OCI-M2 (cell line): Measurements from ENCODE around the gene TMEM51.

ENCODE experiments used
- DNase-seq: peaks from one replicate; lab custom pipeline; 2025; ENCODE audit not compliant: unreplicated experiment; lab: John Stamatoyannopoulos, UW

TMEM51 gene

DNA sequence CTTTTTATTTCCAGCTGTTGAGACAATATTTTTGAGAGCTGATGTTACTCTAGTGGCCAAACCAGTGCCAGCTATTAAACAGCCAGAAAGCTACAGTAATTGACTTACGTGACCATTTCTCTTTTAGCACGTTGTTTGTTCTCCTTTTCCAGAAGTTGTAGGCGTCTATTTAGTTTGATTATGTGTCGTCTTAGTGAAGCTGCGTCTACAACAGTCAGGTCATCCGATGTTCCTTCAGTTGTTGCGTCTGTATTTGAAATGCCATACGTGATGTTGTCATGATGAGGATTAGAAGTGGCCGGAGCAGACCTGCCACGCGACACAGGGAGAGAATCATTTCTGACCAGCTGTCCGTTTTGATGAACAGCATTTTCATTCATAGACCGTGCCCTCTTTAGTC lies 38.2 kb downstream of the TMEM51 start:
- no peak for DNase-seq

DNA sequence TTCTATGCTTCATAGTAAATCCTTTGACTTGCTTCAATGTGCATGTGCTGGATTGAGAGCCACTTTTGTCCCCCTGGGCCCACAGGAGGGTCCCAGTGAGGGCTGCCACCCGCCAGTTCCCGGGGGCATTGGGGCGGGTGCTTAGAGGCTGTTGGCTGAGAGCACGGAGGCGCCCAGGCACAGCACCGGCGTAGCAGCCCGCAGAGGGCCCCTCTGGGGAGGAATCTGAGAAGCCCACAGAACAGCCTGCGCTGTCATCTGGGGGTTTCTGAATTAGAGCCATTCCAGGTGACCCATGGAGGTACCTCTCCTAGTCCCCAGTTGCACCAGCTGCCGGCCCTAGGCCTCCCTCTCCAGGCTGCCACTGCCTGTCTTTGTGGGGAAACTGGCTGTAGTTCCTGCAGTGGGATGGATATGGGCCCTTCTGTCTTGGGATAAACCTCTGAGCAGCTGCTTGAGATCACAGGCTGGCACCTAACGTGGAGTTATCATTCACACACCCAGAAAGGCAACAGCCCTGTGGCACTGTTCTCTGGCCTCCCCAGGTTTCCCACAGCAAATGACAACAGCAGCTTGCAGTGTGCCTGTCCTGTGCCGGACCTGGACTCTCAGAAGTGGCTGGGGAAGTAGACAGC lies 39.5 kb downstream of the TMEM51 start:
- DNase-seq, result no peak

DNA sequence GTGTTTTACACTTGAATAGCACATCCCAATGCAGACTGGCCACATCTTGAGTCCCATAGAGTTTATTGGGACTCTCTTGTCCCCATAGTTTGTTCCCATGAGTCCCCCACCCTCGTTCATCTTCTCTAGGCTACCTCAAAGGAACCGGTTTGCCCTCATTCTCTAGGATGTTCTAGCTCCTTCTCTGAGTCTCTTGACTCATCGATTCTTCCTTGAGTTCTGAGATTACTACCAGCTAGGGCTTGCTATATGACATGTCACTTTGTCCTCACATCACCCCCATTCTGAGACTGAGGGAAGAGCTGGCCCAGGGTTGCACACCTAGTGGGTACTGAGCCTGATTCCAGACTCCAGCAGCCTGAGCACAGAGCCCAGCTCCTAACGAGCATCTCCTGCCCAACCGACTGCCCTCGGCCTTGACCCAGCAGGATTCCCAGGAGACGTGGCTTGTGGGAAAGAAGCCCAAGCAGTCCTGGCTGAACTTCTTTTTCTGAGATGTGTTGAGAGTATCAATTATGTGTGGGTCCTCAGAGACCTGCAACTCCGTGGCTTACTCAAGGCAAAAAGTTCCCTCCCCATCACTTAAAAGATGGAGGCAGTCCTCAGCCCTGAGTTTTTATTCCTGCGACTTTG lies 42.0 kb downstream of the TMEM51 start:
- DNase-seq, result no peak

GRCh38 chr1:15196069-15196468 lies 42.5 kb downstream of the TMEM51 start:
- no peak for DNase-seq

GRCh38 chr1:15196807-15197530 lies 43.4 kb downstream of the TMEM51 start:
- no peak for DNase-seq

DNA sequence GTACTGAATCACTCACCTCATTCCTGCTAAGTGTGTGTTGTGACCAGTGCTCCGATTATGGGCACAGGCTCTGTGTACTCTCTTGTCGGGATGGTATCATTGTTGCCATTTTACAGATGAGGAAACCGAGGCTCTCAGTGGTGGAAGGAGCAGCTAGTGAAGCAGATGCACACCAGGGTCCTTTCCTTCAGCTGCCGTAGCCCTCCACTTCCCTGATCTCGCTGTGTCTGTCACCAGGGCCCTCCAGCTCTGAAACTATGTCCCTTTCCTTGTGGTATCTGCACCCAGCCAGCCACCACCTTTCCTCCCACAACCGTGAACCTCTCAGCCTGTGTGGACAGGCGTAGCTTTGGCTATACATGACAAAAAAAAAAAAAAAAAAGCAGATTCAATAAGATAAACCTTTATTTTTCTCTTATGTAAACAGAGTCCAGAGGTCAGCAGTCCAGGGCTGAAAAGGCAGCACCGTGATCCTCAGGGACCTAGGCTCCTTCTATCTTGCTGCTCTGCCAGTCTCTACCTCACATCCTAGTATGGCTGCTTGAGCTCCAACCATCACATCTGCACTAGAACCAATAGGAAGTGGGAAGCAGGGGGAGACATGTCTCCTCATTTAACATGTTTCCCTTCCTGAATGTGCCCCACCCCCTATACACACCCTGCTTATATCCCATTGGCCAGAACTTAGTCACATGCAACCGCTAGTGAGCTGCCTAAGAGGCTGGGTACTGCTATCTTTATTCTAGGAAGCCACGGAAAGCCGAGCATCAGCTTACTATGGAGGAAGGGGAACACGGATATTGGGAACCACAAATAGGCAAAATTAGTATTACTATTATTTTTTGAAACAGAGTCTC lies 44.3 kb downstream of the TMEM51 start:
- no peak for DNase-seq

- no peak for DNase-seq
These were observed 45.1 kb downstream of the TMEM51 start for GRCh38 chr1:15198684-15199083.

DNA sequence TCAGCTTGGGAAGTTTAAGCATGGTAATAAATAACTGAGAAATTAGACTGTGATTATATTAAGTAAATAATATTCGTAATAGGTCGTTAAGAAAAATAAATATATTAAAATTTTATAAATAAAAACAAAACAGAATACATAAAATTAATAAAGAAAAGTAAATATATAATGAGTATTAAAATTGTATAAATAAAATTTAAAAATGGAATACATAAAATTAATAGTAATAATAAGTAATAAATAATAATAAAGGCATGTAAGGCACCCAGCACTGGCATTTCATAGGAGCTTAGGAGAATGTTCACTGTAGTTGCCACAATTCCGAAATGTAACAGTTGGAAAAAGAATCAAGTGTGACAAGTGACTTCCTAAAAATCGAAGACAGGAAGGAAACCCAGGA lies 47.7 kb downstream of the TMEM51 start:
- DNase-seq, result no peak

DNA sequence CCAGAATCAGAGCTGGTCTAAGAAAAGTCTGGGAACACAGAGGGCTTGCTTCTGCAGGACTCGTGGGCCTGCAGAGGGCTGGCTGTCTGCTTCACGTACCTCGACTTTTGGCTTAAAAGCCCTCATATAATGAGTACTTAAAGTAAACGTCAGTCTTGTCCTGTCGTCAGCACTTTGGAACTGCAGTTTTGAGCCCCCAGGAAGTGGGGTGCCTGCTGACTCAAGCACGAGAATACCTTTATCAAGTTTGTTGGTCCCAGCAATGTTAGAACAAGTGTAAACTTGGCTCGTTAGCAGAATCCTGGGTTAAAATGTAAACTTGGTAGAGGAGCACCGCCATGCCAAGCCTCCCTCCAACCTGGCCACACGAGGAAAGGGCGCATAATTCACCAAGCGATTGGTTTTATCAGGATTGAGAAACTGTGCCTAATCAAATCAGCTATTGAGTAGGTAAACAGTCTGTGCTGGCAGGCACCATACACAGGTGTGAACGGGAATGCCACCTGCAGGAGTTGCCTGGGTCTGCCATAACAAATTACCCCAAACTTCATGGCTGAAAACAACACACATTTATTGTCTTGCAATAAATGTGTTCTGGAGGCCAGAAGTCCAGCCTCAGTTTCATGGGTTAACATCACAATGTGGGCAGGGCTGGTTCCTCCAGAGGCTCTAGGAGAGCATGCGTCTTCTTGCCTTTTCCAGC lies 48.5 kb downstream of the TMEM51 start:
- DNase-seq, result no peak

DNA sequence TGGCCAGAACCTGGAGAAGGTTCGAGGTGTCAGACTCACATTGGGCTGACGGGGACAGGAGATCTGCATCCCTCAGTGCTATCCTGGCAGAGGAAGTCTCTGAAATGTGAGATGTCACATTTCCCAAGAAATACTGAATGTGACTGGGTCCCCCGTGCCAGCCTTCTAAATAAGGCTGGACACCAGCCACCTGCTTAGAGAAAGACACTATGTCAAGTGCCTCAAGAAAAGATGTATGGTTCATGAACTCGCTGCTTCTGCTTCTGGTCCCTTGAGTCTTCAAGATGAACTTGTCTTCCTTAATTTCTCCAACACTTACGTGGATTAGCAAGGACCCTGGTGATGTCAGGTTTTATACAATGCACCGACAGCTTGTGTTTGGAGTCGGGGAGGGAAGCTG lies 51.4 kb downstream of the TMEM51 start:
- DNase-seq, result no peak

- no peak for DNase-seq
These were observed 52.2 kb downstream of the TMEM51 start for GRCh38 chr1:15205586-15206346.

GRCh38 chr1:15206418-15207030 lies 53.0 kb downstream of the TMEM51 start:
- DNase-seq, result no peak

DNA sequence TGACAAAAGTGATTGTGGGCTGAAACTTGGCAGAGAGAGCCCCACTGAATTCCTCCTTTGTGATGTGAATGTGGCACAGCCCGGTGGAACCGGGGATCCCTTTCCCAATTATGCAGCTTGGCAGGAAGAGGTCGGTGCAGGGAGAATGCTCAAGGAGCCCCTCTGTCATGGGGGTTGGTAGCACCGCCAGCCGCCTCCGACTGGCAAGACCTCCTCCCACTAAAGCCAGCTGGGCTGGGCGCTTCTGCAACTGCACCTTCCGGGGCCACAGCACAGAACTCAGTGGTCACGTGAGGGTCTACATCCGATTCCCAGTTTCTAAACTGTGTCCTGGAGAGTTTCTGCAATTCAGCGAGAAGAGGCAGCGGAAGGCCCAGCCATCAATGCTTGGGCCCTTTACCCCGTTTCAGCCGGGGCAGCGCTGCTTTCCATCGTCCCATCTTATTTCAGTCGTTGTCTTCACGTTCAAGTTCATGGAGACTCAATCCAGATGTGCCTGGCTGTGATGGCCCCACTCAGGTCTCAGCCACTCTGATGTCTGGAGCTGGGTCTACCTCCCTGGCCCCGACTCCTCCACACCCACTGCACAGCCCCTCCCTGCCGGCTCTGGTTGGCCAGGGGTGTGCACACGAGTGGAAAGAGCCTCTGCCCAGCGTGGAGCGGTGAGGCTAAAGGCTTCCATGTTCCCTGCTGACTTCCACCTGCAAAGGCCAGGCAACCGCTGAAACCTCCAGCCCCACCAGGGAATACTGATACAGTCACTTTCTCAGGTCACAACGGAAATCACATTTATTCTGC lies 53.7 kb downstream of the TMEM51 start:
- no peak for DNase-seq

GRCh38 chr1:15207829-15208429 lies 54.4 kb downstream of the TMEM51 start:
- no peak for DNase-seq

DNA sequence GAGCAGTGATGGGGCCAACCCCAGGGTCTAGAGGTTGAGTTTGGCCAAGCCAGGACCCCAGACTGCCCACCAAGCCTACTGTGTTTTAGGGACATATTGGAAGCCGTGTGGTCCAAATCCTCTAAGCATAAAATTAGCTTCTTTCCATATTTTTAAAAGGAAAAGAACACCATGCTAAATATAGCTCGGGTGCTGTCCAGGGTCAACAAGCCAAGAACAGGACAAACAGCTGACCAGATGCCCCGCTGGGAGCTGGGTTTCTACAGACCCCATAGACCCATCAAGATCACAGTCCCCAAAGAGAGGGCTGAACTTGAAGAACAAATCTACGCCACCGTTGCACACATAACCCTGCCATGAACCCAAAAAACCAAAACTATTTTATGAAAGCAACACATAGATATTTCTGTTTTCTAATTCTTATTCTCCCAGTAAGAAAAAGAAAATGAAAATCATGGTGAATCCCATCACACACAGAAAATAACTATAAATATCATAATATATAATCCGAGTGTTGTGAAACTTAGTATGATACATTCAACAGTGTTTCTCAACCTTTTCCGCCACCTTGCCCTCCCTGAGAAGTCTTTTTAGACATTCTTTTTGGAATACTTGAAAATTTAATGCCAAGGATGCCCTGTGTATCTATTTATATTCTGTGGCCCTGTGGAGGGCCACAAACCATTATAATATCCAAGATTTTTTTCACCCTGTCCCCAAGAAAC lies 57.3 kb downstream of the TMEM51 start:
- no peak for DNase-seq

DNA sequence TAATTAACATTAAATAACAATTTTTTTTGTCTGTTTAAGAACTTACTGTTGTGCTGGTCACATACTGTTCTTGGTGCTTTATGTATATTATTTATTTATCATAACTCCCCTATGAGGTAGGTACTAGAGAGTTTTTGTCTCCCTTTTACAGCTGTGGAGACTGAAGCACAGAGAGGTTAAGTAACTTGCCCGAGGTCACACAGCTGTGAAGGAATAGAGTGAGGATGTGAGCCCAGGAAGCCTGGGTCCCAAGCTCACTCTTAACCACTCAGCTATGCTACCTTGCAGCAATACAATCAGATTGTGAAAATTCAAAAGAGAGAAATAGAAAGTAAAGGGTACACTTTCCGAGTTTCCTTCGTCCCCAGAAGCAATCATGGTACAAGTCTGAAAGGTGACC lies 57.9 kb downstream of the TMEM51 start:
- DNase-seq, result no peak

DNA sequence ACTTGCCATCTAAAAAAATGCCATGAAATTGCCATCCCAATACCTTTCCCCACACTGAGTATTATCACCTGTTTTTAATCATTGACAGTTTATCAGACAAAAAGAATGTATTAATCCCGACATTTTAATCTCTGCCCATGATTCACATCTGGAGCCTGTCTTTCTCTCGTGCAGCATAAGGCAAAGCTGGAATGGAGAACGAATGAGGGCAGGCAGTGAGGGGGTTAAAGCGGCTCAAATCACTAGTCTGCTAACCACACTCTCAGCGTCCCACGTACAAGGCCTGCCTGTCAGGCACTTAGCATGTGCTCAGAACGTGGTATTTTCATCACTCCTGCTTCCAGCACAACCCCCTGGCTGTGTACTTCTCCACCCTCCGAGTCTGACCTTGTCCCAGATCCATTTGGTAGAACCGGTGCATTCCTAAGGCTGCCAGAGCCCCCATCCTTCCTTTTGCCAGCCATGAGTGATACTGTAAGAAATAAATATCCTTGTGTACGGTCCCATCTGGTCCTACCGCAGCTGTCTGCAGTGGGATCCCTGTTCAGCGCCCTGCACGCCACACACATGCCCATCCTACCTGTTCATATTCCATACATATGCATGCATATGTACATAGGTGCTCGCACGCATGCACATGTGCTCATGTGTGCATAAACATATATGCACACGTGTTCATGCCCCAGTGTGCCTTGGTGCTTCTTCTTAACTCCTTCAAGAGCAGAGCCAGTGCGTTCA lies 58.8 kb downstream of the TMEM51 start:
- no peak for DNase-seq
